ENCODE measurements around the gene ASB18. TPM values are rescaled to one million over a fixed set of nuclear protein-coding genes. Genes with fewer than 3 reads are reported as not detected.

Gene ASB18
- total and polyA plus RNA-seq, 3 experiments from 2014 or later, result not detected

DNA sequence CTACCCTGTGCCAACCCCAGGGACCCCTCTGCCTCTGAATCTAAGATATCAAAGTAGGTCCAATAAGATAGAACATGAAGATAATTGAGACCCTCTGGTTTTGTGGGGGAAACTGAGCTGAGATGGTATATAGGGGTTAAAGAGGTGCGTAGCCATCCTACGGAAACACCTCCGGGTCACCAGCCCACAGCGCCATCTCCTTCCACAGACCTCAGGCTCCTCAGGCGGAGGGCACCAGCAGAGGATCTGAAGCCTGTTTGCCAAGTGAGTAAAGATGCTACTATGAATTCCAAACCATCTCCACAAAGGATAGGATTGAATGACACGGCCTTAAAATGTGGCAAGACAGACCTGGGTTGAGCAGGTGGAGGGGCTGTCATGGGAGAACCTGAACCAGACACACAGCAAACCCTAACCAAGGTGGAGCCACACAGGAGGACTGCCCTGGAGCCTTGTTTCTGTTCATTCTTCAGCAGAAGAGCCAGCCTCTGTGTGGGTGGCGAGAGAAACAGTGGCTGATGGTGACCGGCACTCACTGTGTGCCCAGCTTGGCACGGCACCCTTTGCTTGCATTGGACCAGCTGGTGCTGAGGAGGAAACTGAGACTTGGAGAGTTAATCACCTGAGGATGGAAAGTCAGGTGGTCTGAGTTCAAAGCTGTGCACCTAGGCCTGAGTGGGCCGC lies 106.2 kb downstream of the ASB18 start:
- CTCF ChIA-PET, result no interaction called here
- H3K27ac ChIP-seq (ENCODE audit: low read depth, low read length), result no peak overlapping the region
- no peaks in the 10 kb centered on the region for H3K9me3 ChIP-seq (ENCODE audit: low read length)
- no peaks in the 10 kb centered on the region for H3K36me3 ChIP-seq (ENCODE audit: insufficient read depth, low read length)
- H3K4me1 ChIP-seq (ENCODE audit: insufficient read depth, low read length), result no peaks in the 10 kb centered on the region
- H3K27ac Mint-ChIP-seq, result no peak overlapping the region
- no peak overlapping the region for H3K4me3 ChIP-seq (ENCODE audit: low read length)
- POLR2A ChIA-PET, result no interaction called here
- peaks cover 8 to 13% (median 11%) of the 10 kb centered on the region in 5 donors for H3K9me3 Mint-ChIP-seq
- peaks cover 4% of the 10 kb centered on the region for H3K27me3 ChIP-seq (ENCODE audit: insufficient read depth, low read length, poor library complexity, severe bottlenecking)
- H3K36me3 Mint-ChIP-seq, result peaks cover 0 to 9% (median 2%) of the 10 kb centered on the region in 3 donors
- peaks cover 29 to 63% of the 10 kb centered on the region in 2 donors for H3K27me3 Mint-ChIP-seq
- H3K4me1 Mint-ChIP-seq, result peaks cover 0 to 4% (median 2%) of the 10 kb centered on the region in 3 donors
- DNase-seq, result no peak
- no peak overlapping the region for H3K4me3 Mint-ChIP-seq

DNA sequence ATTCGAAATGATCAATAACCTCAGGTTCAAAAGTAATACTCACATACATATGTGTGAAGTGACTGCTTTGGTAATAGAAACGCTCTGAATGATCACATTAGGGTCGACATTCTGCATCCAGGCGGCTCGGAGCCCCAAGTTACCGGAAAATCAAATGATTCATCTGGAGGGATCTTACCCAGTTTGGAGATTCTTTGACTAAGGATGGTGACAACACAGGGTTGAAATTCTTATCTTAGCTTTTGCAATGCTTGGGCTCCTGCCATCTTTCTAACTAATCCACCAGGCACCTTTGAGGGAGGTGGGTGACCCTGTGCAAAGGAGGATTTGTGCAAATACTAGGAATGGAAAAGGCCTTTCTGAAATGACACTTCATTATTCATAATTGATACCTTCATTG lies 106.8 kb downstream of the ASB18 start:
- Histone ChIP-seq H3K4me3 (ENCODE audit: low read length) (no peak overlapping the region), H3K27me3 (ENCODE audit: insufficient read depth, low read length, poor library complexity, severe bottlenecking) (peaks cover 4% of the 10 kb centered on the region), H3K4me1 (ENCODE audit: insufficient read depth, low read length) (no peaks in the 10 kb centered on the region), H3K36me3 (ENCODE audit: insufficient read depth, low read length) (no peaks in the 10 kb centered on the region), H3K27ac (ENCODE audit: low read depth, low read length) (no peak overlapping the region), H3K9me3 (ENCODE audit: low read length) (no peaks in the 10 kb centered on the region)
- Mint-ChIP-seq H3K9me3 (peaks cover 14 to 19% (median 17%) of the 10 kb centered on the region in 5 donors), H3K27me3 (peaks cover 29 to 61% of the 10 kb centered on the region in 2 donors), H3K4me3 (no peak overlapping the region), H3K36me3 (peaks cover 0 to 13% (median 2%) of the 10 kb centered on the region in 3 donors), H3K4me1 (peaks cover 0 to 2% (median 0%) of the 10 kb centered on the region in 3 donors), H3K27ac (no peak overlapping the region)
- CTCF ChIA-PET, result no interaction called here
- no peak for DNase-seq
- POLR2A ChIA-PET, result no interaction called here

DNA sequence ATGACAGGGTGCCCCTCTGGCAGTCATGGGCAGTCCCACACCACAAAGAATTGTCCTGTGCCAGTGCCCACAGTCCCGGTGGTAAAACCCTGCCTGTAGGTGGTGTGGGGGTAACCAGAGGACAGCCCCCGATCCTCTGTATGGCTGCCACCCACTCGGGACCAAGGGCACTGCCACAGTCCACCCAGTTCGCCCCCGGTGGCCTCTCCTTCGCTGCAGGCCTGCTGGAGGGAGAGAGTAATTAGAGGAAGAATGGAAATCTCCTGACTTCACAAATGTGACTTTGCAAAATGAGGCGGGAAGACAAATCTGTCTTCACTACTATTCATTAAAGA lies 107.4 kb downstream of the ASB18 start:
- Mint-ChIP-seq H3K9me3 (peaks cover 16 to 21% (median 19%) of the 10 kb centered on the region in 5 donors), H3K4me1 (peaks cover 0 to 2% (median 0%) of the 10 kb centered on the region in 3 donors), H3K36me3 (peaks cover 0 to 13% (median 2%) of the 10 kb centered on the region in 3 donors), H3K27ac (no peak overlapping the region), H3K27me3 (peaks cover 29 to 57% of the 10 kb centered on the region in 2 donors), H3K4me3 (no peak overlapping the region)
- ChIA-PET POLR2A (no interaction called here), CTCF (no interaction called here)
- no peaks in the 10 kb centered on the region for H3K4me1 ChIP-seq (ENCODE audit: insufficient read depth, low read length)
- no peaks in the 10 kb centered on the region for H3K9me3 ChIP-seq (ENCODE audit: low read length)
- no peak for DNase-seq
- H3K4me3 ChIP-seq (ENCODE audit: low read length), result no peak overlapping the region
- H3K27me3 ChIP-seq (ENCODE audit: insufficient read depth, low read length, poor library complexity, severe bottlenecking), result peaks cover 4% of the 10 kb centered on the region
- no peak overlapping the region for H3K27ac ChIP-seq (ENCODE audit: low read depth, low read length)
- no peaks in the 10 kb centered on the region for H3K36me3 ChIP-seq (ENCODE audit: insufficient read depth, low read length)

DNA sequence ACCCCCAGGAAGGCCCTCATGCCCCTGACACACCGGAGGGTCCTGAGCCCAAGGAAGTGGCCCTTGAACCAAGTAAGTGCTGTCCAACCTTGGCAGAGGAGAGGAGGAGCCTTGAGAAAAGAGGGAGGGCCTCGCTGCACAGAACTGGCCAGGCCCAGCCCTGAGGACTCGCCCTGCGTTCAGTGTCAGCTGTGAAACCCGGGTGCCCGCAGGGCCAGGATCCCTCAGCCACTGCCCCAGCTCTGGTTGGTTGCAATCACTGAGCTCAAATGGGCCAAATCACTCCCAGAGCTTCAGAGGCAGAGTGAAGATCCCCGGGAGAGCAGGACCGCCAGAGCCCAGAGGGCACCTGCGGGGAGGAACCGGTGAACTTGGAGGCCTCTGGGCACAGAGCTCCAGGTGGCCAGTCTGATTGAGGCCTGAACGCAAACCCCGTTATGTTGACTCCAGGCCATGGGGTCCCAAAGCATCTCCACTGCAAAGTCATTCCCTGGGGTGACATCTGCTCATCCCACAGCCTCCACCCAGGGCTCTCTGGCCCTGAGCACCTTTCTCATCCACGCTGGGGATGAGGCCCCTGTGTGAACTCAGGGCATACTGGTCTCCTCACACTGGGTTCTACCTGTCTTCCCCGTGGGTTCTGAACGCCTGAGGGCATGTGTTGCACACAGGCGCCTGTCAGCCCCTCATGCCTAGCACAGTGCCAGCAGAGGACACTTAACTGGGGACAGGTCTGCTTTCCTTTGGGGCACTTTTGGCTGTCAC lies 107.9 kb downstream of the ASB18 start:
- DNase-seq, result no peak
- H3K36me3 ChIP-seq (ENCODE audit: insufficient read depth, low read length), result no peaks in the 10 kb centered on the region
- no peak overlapping the region for H3K4me3 Mint-ChIP-seq
- ChIA-PET POLR2A (no interaction called here), CTCF (no interaction called here)
- H3K27ac ChIP-seq (ENCODE audit: low read depth, low read length), result no peak overlapping the region
- no peaks in the 10 kb centered on the region for H3K4me1 ChIP-seq (ENCODE audit: insufficient read depth, low read length)
- H3K27me3 ChIP-seq (ENCODE audit: insufficient read depth, low read length, poor library complexity, severe bottlenecking), result peaks cover 2% of the 10 kb centered on the region
- peaks cover 28 to 51% of the 10 kb centered on the region in 2 donors for H3K27me3 Mint-ChIP-seq
- H3K9me3 ChIP-seq (ENCODE audit: low read length), result no peaks in the 10 kb centered on the region
- no peak overlapping the region for H3K27ac Mint-ChIP-seq
- H3K4me1 Mint-ChIP-seq, result peaks cover 0 to 2% (median 0%) of the 10 kb centered on the region in 3 donors
- peaks cover 16 to 25% (median 19%) of the 10 kb centered on the region in 5 donors for H3K9me3 Mint-ChIP-seq
- H3K4me3 ChIP-seq (ENCODE audit: low read length), result no peak overlapping the region
- H3K36me3 Mint-ChIP-seq, result peaks cover 0 to 13% (median 2%) of the 10 kb centered on the region in 3 donors

DNA sequence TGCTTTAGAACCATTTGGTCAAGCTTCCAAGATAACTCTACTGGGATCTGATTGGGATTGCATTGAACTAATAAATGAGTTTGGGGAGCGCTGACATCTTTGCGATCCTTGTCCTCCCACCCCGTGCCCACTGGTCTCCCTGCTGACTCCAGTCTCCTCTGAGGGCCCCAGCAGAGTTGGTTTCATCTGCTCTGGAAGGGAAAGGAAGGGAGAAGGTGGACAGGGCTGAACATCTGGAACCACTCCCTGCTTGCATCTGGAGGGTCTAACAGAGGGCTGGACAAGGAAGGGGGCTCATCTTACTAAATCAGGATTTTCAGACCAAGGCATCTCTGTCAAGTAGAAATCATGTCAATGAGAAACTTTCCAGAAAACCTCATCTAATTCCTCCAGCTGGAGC lies 108.8 kb downstream of the ASB18 start:
- ChIA-PET CTCF (no interaction called here), POLR2A (no interaction called here)
- no peaks in the 10 kb centered on the region for H3K4me1 ChIP-seq (ENCODE audit: insufficient read depth, low read length)
- no peak for DNase-seq
- Mint-ChIP-seq H3K27me3 (peaks cover 24 to 44% of the 10 kb centered on the region in 2 donors), H3K4me3 (no peak overlapping the region), H3K36me3 (peaks cover 0 to 13% (median 2%) of the 10 kb centered on the region in 3 donors), H3K9me3 (peaks cover 16 to 26% (median 25%) of the 10 kb centered on the region in 5 donors), H3K4me1 (peaks cover 0 to 2% (median 0%) of the 10 kb centered on the region in 3 donors), H3K27ac (no peak overlapping the region)
- no peaks in the 10 kb centered on the region for H3K9me3 ChIP-seq (ENCODE audit: low read length)
- no peak overlapping the region for H3K27ac ChIP-seq (ENCODE audit: low read depth, low read length)
- no peak overlapping the region for H3K4me3 ChIP-seq (ENCODE audit: low read length)
- no peaks in the 10 kb centered on the region for H3K36me3 ChIP-seq (ENCODE audit: insufficient read depth, low read length)
- H3K27me3 ChIP-seq (ENCODE audit: insufficient read depth, low read length, poor library complexity, severe bottlenecking), result no peaks in the 10 kb centered on the region

DNA sequence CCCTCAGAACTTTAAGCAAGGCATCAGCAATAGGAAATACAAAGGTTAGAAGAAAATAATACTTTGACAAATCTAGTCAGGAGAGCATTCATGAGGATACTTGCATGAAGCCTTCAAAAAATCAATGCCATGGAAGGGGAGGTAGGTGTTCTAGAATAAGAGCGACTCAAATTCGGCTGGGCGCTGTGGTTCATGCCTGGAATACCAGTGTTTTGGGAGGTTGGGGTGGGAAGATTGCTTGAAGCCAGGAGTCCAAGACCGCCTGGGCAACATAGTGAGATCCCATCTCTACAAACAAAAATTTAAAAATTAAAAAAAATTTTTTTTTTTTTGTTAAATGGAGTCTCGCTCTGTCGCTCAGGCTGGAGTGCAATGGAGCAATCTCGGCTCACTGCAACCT lies 117.8 kb downstream of the ASB18 start:
- H3K4me3 ChIP-seq (ENCODE audit: low read length), result no peak overlapping the region
- Mint-ChIP-seq H3K27me3 (peaks cover 13 to 20% of the 10 kb centered on the region in 2 donors), H3K36me3 (no peaks in the 10 kb centered on the region), H3K4me1 (no peaks in the 10 kb centered on the region), H3K27ac (no peak overlapping the region), H3K4me3 (no peak overlapping the region), H3K9me3 (peaks cover 0 to 10% (median 6%) of the 10 kb centered on the region in 5 donors)
- peaks cover 6% of the 10 kb centered on the region for H3K27me3 ChIP-seq (ENCODE audit: insufficient read depth, low read length, poor library complexity, severe bottlenecking)
- H3K27ac ChIP-seq (ENCODE audit: low read depth, low read length), result no peak overlapping the region
- POLR2A ChIA-PET, result no interaction called here
- CTCF ChIA-PET, result no interaction called here
- DNase-seq, result no peak
- H3K4me1 ChIP-seq (ENCODE audit: insufficient read depth, low read length), result no peaks in the 10 kb centered on the region
- no peaks in the 10 kb centered on the region for H3K36me3 ChIP-seq (ENCODE audit: insufficient read depth, low read length)
- no peaks in the 10 kb centered on the region for H3K9me3 ChIP-seq (ENCODE audit: low read length)

DNA sequence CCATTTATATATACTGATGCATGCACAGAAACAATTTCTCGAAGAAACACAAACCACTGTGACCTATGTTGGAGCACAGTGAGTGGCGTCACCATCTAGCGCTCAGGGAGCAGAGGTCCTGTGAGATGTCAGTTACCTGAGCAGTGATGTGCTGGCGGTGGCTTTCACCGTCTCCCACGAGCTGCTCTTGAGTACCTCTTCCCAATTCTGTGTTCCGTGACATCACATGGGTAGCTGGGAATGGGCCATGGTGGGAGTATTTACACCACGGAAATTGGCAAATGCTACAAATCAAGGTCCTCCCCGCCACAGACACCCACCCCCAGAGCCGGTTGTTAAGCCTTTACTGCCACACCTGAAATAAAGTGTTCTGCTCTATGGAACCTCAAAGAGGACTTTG lies 120.4 kb downstream of the ASB18 start:
- Histone ChIP-seq H3K4me3 (ENCODE audit: low read length) (no peak overlapping the region), H3K4me1 (ENCODE audit: insufficient read depth, low read length) (no peaks in the 10 kb centered on the region), H3K27ac (ENCODE audit: low read depth, low read length) (no peak overlapping the region), H3K9me3 (ENCODE audit: low read length) (no peaks in the 10 kb centered on the region), H3K36me3 (ENCODE audit: insufficient read depth, low read length) (no peaks in the 10 kb centered on the region), H3K27me3 (ENCODE audit: insufficient read depth, low read length, poor library complexity, severe bottlenecking) (peaks cover 6% of the 10 kb centered on the region)
- Mint-ChIP-seq H3K9me3 (no peaks in the 10 kb centered on the region), H3K36me3 (no peaks in the 10 kb centered on the region), H3K4me1 (no peaks in the 10 kb centered on the region), H3K27ac (no peak overlapping the region), H3K4me3 (no peak overlapping the region), H3K27me3 (peaks cover 13 to 26% of the 10 kb centered on the region in 2 donors)
- CTCF ChIA-PET, result no interaction called here
- POLR2A ChIA-PET, result no interaction called here
- DNase-seq, result no peak

Data from CD8-positive, alpha-beta memory T cell (primary cell).